Hepatocyte (in vitro differentiated cells): ENCODE measurements around the gene EXOSC7. TPM values are rescaled to one million over a fixed set of nuclear protein-coding genes. Genes with fewer than 3 reads are reported as not detected.
A peak's percentile ranks its signal among the peaks of the same experiment; 100 is the strongest.

Experiments
- DNase-seq: peaks from one replicate; pipeline ENCODE4 v3.0.0-alpha.2; 2016; ENCODE audit warnings: low spot score
- H2AFZ ChIP-seq: fragments of 200-600 bp; sonication (generic); 2 replicates; pipeline ENCODE4 v1.6.0; 2016; ENCODE audit warnings: antibody characterized with exemption, mild to moderate bottlenecking
- H3K27ac ChIP-seq: fragments of 200-600 bp; sonication (generic); 2 replicates; pipeline ENCODE4 v1.5.1; 2016; ENCODE audit warnings: mild to moderate bottlenecking
- H3K27me3 ChIP-seq: fragments of 200-600 bp; sonication (generic); 2 replicates; pipeline ENCODE4 v1.6.1; 2016
- H3K36me3 ChIP-seq: fragments of 200-600 bp; sonication (generic); replicated peaks from 2 replicates; pipeline ENCODE4 v1.5.1; 2016; ENCODE audit warnings: low read depth; ENCODE audit not compliant: insufficient read depth
- H3K4me1 ChIP-seq: fragments of 200-600 bp; sonication (generic); 2 replicates; pipeline ENCODE4 v1.5.1; 2016; ENCODE audit warnings: mild to moderate bottlenecking, moderate library complexity; ENCODE audit not compliant: insufficient read depth
- H3K4me2 ChIP-seq: fragments of 200-600 bp; sonication (generic); 2 replicates; pipeline ENCODE4 v1.6.0; 2016
- H3K4me3 ChIP-seq: fragments of 200-600 bp; sonication (generic); 2 replicates; pipeline ENCODE4 v1.5.1; 2016; ENCODE audit warnings: mild to moderate bottlenecking
- H3K79me2 ChIP-seq: fragments of 200-600 bp; sonication (generic); 2 replicates; pipeline ENCODE4 v1.6.0; 2017; ENCODE audit warnings: mild to moderate bottlenecking
- H3K9me2 ChIP-seq: fragments of 200-600 bp; sonication (generic); replicated peaks from 2 replicates; pipeline ENCODE4 v1.6.0; 2017; ENCODE audit warnings: mild to moderate bottlenecking; ENCODE audit not compliant: insufficient read depth
- H3K9me3 ChIP-seq: fragments of 200-600 bp; sonication (generic); 2 replicates; pipeline ENCODE4 v1.5.1; 2016; ENCODE audit warnings: low read depth, mild to moderate bottlenecking
- H4K20me1 ChIP-seq: fragments of 200-600 bp; sonication (generic); 2 replicates; pipeline ENCODE4 v1.6.0; 2016; ENCODE audit warnings: mild to moderate bottlenecking; ENCODE audit not compliant: insufficient read depth, poor library complexity, severe bottlenecking
- CTCF ChIP-seq: fragments of 200-600 bp; sonication (generic); IDR thresholded peaks from 2 replicates; pipeline ENCODE4 v1.5.1; 2016; ENCODE audit warnings: antibody characterized with exemption, mild to moderate bottlenecking; ENCODE audit not compliant: poor library complexity
- EZH2 ChIP-seq: fragments of 200-600 bp; sonication (generic); IDR thresholded peaks from 2 replicates; pipeline ENCODE4 v1.6.1; 2016; ENCODE audit warnings: antibody characterized with exemption, mild to moderate bottlenecking, borderline replicate concordance
- EZH2phosphoT487 ChIP-seq: fragments of 200-600 bp; sonication (generic); IDR thresholded peaks from one replicate; pipeline ENCODE4 v1.6.1; 2018; ENCODE audit warnings: antibody characterized with exemption, mild to moderate bottlenecking, low read depth, moderate library complexity; ENCODE audit not compliant: unreplicated experiment, severe bottlenecking
- WGBS: methylation state at CpG from one replicate; pipeline ENCODE4 v1.1.6; 2016; ENCODE audit warnings: low lambda C conversion rate; ENCODE audit errors: missing lambda C conversion rate; 5-methylcytosine and 5-hydroxymethylcytosine counted together
- polyA plus RNA-seq: library from polyadenylated mRNA; unstranded; fragments of >200 nt; fragmentation: Nextera tagmentation; extraction: Ambion mirVana; gene quantifications from 2 replicates; pipeline ENCODE4 v1.2.1, GENCODE V29; 2016
- total RNA-seq: library from RNA; depleted of rRNA; stranded (reverse); fragments of >200 nt; gene quantifications from 2 replicates; pipeline ENCODE4 v1.2.3, GENCODE V29; 2014

EXOSC7 gene
- total and polyA plus RNA-seq, 2 experiments from 2014 or later = 53.3 to 55.8 TPM

GRCh38 chr3:45041666-45042065, 65.6 kb downstream of the EXOSC7 start:
- no peak for TF ChIP-seq EZH2
- TF ChIP-seq CTCF = no peak
- TF ChIP-seq EZH2phosphoT487 = no peak
- Histone ChIP-seq H3K79me2 (no peaks in the 10 kb centered on the region), H3K4me1 (peaks cover under 1% of the 10 kb centered on the region), H3K27me3 (peaks cover 6% of the 10 kb centered on the region), H3K36me3 (no peaks in the 10 kb centered on the region), H3K27ac (no peak overlapping the region), H3K9me3 (no peaks in the 10 kb centered on the region), H3K4me3 (no peak overlapping the region), H3K9me2 (no peaks in the 10 kb centered on the region), H4K20me1 (no peaks in the 10 kb centered on the region), H2AFZ (no peak overlapping the region), H3K4me2 (no peak overlapping the region)
- no peak for DNase-seq
- WGBS = 89% methylated on average over 2 of the region's 2 CpGs

GRCh38 chr3:45042162-45042561, 66.1 kb downstream of the EXOSC7 start:
- Histone ChIP-seq H3K4me2 (no peak overlapping the region), H3K27me3 (peaks cover under 1% of the 10 kb centered on the region), H3K4me3 (no peak overlapping the region), H3K9me2 (no peaks in the 10 kb centered on the region), H2AFZ (no peak overlapping the region), H3K36me3 (no peaks in the 10 kb centered on the region), H3K79me2 (no peaks in the 10 kb centered on the region), H3K9me3 (no peaks in the 10 kb centered on the region), H3K27ac (no peak overlapping the region), H4K20me1 (no peaks in the 10 kb centered on the region), H3K4me1 (no peaks in the 10 kb centered on the region)
- no peak for DNase-seq
- TF ChIP-seq EZH2phosphoT487 (no peak), CTCF (no peak), EZH2 (no peak)
- WGBS = 89% methylated on average over 3 of the region's 3 CpGs

- no peak overlapping the region for H2AFZ ChIP-seq
- 62% methylated on average over 2 of the region's 2 CpGs for WGBS
- no peaks in the 10 kb centered on the region for H4K20me1 ChIP-seq
- no peak overlapping the region for H3K27ac ChIP-seq
- H3K79me2 ChIP-seq = no peaks in the 10 kb centered on the region
- no peaks in the 10 kb centered on the region for H3K9me2 ChIP-seq
- no peaks in the 10 kb centered on the region for H3K4me1 ChIP-seq
- no peaks in the 10 kb centered on the region for H3K27me3 ChIP-seq
- peak; percentile 50 for DNase-seq
- H3K4me3 ChIP-seq = no peak overlapping the region
- no peaks in the 10 kb centered on the region for H3K9me3 ChIP-seq
- TF ChIP-seq CTCF (no peak), EZH2 (no peak), EZH2phosphoT487 (no peak)
- H3K4me2 ChIP-seq = no peak overlapping the region
- no peaks in the 10 kb centered on the region for H3K36me3 ChIP-seq
These were observed 67.8 kb downstream of the EXOSC7 start for GRCh38 chr3:45043728-45044299.

GRCh38 chr3:45048244-45048643, 72.2 kb downstream of the EXOSC7 start:
- no peak overlapping the region for H3K4me2 ChIP-seq
- no peaks in the 10 kb centered on the region for H3K36me3 ChIP-seq
- 65% methylated on average over 4 of the region's 4 CpGs for WGBS
- no peaks in the 10 kb centered on the region for H3K9me2 ChIP-seq
- TF ChIP-seq EZH2phosphoT487 = no peak
- no peak for TF ChIP-seq CTCF
- no peak for TF ChIP-seq EZH2
- H4K20me1 ChIP-seq = no peaks in the 10 kb centered on the region
- no peaks in the 10 kb centered on the region for H3K4me1 ChIP-seq
- no peak overlapping the region for H3K27ac ChIP-seq
- H3K9me3 ChIP-seq = no peaks in the 10 kb centered on the region
- no peak overlapping the region for H3K4me3 ChIP-seq
- no peaks in the 10 kb centered on the region for H3K27me3 ChIP-seq
- DNase-seq = no peak
- no peak overlapping the region for H2AFZ ChIP-seq
- no peaks in the 10 kb centered on the region for H3K79me2 ChIP-seq
